Heart left ventricle (tissue), 16 donors: Measurements from ENCODE around the gene SLC24A4. TPM values are rescaled to one million over a fixed set of nuclear protein-coding genes. Genes with fewer than 3 reads are reported as not detected.

ENCODE experiments used
- ATAC-seq, 4 donors: fragments of 200-7000 bp; cut with Tn5 transposase; one replicate each; pipeline ENCODE4 v1.9.1; 2020 to 2022; ENCODE audit warnings: moderate library complexity in 4 of 4, mild to moderate bottlenecking in 3 of 4, moderate number of reproducible peaks in 1 of 4
- DNase-seq, 5 donors: peaks; one replicate each; pipeline ENCODE4 v3.0.0-alpha.2; 2020
- H3K27ac ChIP-seq, 12 donors: fragments of 200-600 bp; sonication (generic) in 4 of 12; one replicate each; pipeline versions ENCODE4 v1.5.0 to v1.8.0; 2016 to 2022; ENCODE audit warnings: mild to moderate bottlenecking in 2 of 12
- H3K27me3 ChIP-seq, 9 donors: fragments of 200-600 bp; sonication (generic) in 2 of 9; one replicate each; pipeline versions ENCODE4 v1.5.1 to v1.8.0; 2016 to 2022; ENCODE audit warnings: mild to moderate bottlenecking in 3 of 9
- H3K36me3 ChIP-seq, 9 donors: fragments of 200-600 bp; sonication (generic) in 2 of 9; one replicate each; pipeline versions ENCODE4 v1.5.0 to v1.8.0; 2018 to 2022; ENCODE audit warnings: mild to moderate bottlenecking in 2 of 9
- H3K4me1 ChIP-seq, 12 donors: fragments of 200-600 bp; sonication (generic) in 4 of 12; one replicate each; pipeline versions ENCODE4 v1.5.0 to v1.8.0; 2016 to 2022; ENCODE audit warnings: mild to moderate bottlenecking in 3 of 12
- H3K4me3 ChIP-seq, 12 donors: fragments of 200-600 bp; sonication (generic) in 4 of 12; one replicate each; pipeline versions ENCODE4 v1.5.0 to v1.8.0; 2017 to 2022; ENCODE audit warnings: mild to moderate bottlenecking in 9 of 12, moderate library complexity in 4 of 12
- H3K9me3 ChIP-seq, 12 donors: fragments of 200-600 bp; sonication (generic) in 4 of 12; one replicate each; pipeline versions ENCODE4 v1.5.0 to v1.8.0; 2016 to 2022; ENCODE audit warnings: mild to moderate bottlenecking in 1 of 12
- CTCF ChIP-seq, 12 donors: fragments of 200-600 bp; sonication (generic) in 4 of 12; IDR thresholded peaks; one replicate each; pipeline versions ENCODE4 v1.5.0 to v1.8.0; 2018 to 2022; ENCODE audit warnings: antibody characterized with exemption in 12 of 12, mild to moderate bottlenecking in 5 of 12
- POLR2A ChIP-seq, 2 donors: fragments of 450-650 bp; IDR thresholded peaks; one replicate each; pipeline ENCODE4 v1.6.1; 2017; ENCODE audit warnings: antibody characterized with exemption in 2 of 2, mild to moderate bottlenecking in 2 of 2, moderate library complexity in 2 of 2
- whole genome bisulfite sequencing, 4 donors: extraction: QIAGEN DNeasy Blood & Tissue Kit in 2 of 4; methylation state at CpG; one replicate each; pipeline versions ENCODE4 v1.1.5 to v1.1.7; 2013 to 2018; 5-methylcytosine and 5-hydroxymethylcytosine counted together
- intact Hi-C, 10 donors: fragments of 100-400 bp; cut with DNase I; formaldehyde crosslinking; loops; one replicate each; pipeline versions ENCODE4 v1.11.1 to v1.14.2; 2022
- polyA plus RNA-seq, 2 donors: library from polyadenylated mRNA; stranded (reverse); fragments of 200-250 nt; gene quantifications; one replicate each; pipeline ENCODE4 v1.2.3, GENCODE V29; 2013
- total RNA-seq, 9 donors: library from RNA; depleted of rRNA in 2 of 9; stranded (reverse); fragments of >200 nt in 2 of 9; fragmentation: NEBNext Ultra II Directional in 3 of 9; extraction: Animal tissue kit (Norgen Biotek cat#: 25700) in 3 of 9; gene quantifications; one replicate each; pipeline versions ENCODE4 v1.1.0 to v1.2.4, GENCODE V29; 2016 to 2023
- donor health status: ischemic (EF 13 %, LVEDD 7.1; RV severe dilation, severe dysfunction).
- donor health status: healthy with polysubstance abuse.
- donor health status: DM: no; HTN: yes; CAD: no.
- donor health status: DM: no; HTN: no; CAD: no.
- donor health status: ischemic (EF 25% LVEDD 6.9; RV normal size, moderate dysfunction).
- donor health status: ischemic (EF 25% LVEDD 5.7; RV mildly dilated, moderate dysfunction).
- donor health status: healthy.
- donor health status: DM: yes; HTN: yes; CAD: no.
- donor health status: ischemic (EF 35%, LVEDD 5.7; RV mildly dilated, moderate dysfunction).
- donor health status: nonischemic (EF 11% LVEDD 7.7; RV severe dilation, severe dysfunction).
- donor health status: DM: yes; HTN: yes; CAD: no.
- donor health status: PGD.
- donor health status: ischemic (EF 29% LVEDD 5.4; RV normal size, mild dysfunction).
- donor health status: nonischemic (EF 23%, LVEDD 6.1; RV moderate dilation, normal function).

SLC24A4 gene
- total and polyA plus RNA-seq, 11 donors: 0.05 to 1.6 (median 0.23) TPM

GRCh38 chr14:92310776-92311375, 12.1 kb upstream of the SLC24A4 start:
- DNase-seq (no peak), ATAC-seq (no peak)
- intact Hi-C loops: no loop called here
- H3K27me3 ChIP-seq: no peaks in the 10 kb centered on the region
- no peaks in the 10 kb centered on the region for H3K36me3 ChIP-seq
- H3K4me3 ChIP-seq: no peak overlapping the region
- TF ChIP-seq CTCF (IDR thresholded peaks at IDR 0.05) (no peak), POLR2A (IDR thresholded peaks at IDR 0.05) (no peak)
- no peaks in the 10 kb centered on the region for H3K4me1 ChIP-seq
- WGBS, 4 donors: 85 to 88% (median 86%) methylated on average over 6 of the region's 6 CpGs
- H3K27ac ChIP-seq: no peak overlapping the region
- no peaks in the 10 kb centered on the region for H3K9me3 ChIP-seq

- Histone ChIP-seq H3K4me3 (no peak overlapping the region), H3K27ac (no peak overlapping the region), H3K9me3 (no peaks in the 10 kb centered on the region), H3K4me1 (no peaks in the 10 kb centered on the region), H3K36me3 (no peaks in the 10 kb centered on the region), H3K27me3 (peaks cover 0 to 13% (median 3%) of the 10 kb centered on the region in 9 donors)
- intact Hi-C loops: no loop called here
- ATAC-seq (no peak), DNase-seq (no peak)
- TF ChIP-seq POLR2A (IDR thresholded peaks at IDR 0.05): no peak
- TF ChIP-seq CTCF (IDR thresholded peaks at IDR 0.05): no peak
- WGBS, 4 donors: 84 to 92% (median 87%) methylated on average over 1 of the region's 1 CpG
These were observed 8.8 kb upstream of the SLC24A4 start for GRCh38 chr14:92314182-92314581.

- H3K27me3 ChIP-seq: peaks cover 0 to 23% (median 3%) of the 10 kb centered on the region in 9 donors
- H3K27ac ChIP-seq: no peak overlapping the region
- no peak overlapping the region for H3K4me3 ChIP-seq
- TF ChIP-seq CTCF (IDR thresholded peaks at IDR 0.05) (no peak), POLR2A (IDR thresholded peaks at IDR 0.05) (no peak)
- no peak for DNase-seq
- WGBS, 4 donors: 72 to 84% (median 78%) methylated on average over 11 of the region's 11 CpGs
- intact Hi-C loops: no loop called here
- no peaks in the 10 kb centered on the region for H3K4me1 ChIP-seq
- H3K9me3 ChIP-seq: no peaks in the 10 kb centered on the region
- no peak for ATAC-seq
- no peaks in the 10 kb centered on the region for H3K36me3 ChIP-seq
These were observed 7.7 kb upstream of the SLC24A4 start for GRCh38 chr14:92315050-92315805.

GRCh38 chr14:92316176-92316575, 6.8 kb upstream of the SLC24A4 start:
- no peak overlapping the region for H3K27ac ChIP-seq
- H3K4me1 ChIP-seq: no peaks in the 10 kb centered on the region
- intact Hi-C loops: no loop called here
- H3K4me3 ChIP-seq: no peak overlapping the region
- ATAC-seq: no peak
- DNase-seq: no peak
- WGBS, 4 donors: 26 to 36% (median 33%) methylated on average over 4 of the region's 4 CpGs
- H3K9me3 ChIP-seq: no peaks in the 10 kb centered on the region
- H3K36me3 ChIP-seq: no peaks in the 10 kb centered on the region
- peaks cover 0 to 31% (median 8%) of the 10 kb centered on the region in 9 donors for H3K27me3 ChIP-seq
- TF ChIP-seq CTCF (IDR thresholded peaks at IDR 0.05) (no peak), POLR2A (IDR thresholded peaks at IDR 0.05) (no peak)
